Lung microvascular endothelial cell (primary cell): ENCODE data around the gene CTSZ. TPM values are rescaled to one million over a fixed set of nuclear protein-coding genes. Genes with fewer than 3 reads are reported as not detected.
A peak's percentile ranks its signal among the peaks of the same experiment; 100 is the strongest.
"Not testable (repeated sequence)": the region's sequence is repeated elsewhere in the genome, so short reads cannot be mapped to it uniquely, and the experiment has no call there.

Experiments
- DNase-seq, 2 donors: peaks; one replicate each; pipeline versions ENCODE4 v3.0.0 to v3.0.0-alpha.2; 2010; ENCODE audit warnings: low read depth in 2 of 2
- total RNA-seq: library from RNA; depleted of rRNA; stranded (reverse); fragments of >200 nt; gene quantifications from 2 replicates; pipeline ENCODE4 v1.2.1, GENCODE V29; 2014

The CTSZ gene
- total RNA-seq = 203 and 287 TPM in 2 replicates

GRCh38 chr20:59006864-59007664 lies at the start of gene CTSZ:
CTSZ (minus strand) TSS chr20:59007254; CDS start chr20:59007128, 126 bp downstream.
- peak; percentile 43 to 61 for DNase-seq

- DNase-seq = peak; percentile 52 to 70
Observed at GRCh38 chr20:59055302-59055701, 48.2 kb upstream of the CTSZ start.

DNA sequence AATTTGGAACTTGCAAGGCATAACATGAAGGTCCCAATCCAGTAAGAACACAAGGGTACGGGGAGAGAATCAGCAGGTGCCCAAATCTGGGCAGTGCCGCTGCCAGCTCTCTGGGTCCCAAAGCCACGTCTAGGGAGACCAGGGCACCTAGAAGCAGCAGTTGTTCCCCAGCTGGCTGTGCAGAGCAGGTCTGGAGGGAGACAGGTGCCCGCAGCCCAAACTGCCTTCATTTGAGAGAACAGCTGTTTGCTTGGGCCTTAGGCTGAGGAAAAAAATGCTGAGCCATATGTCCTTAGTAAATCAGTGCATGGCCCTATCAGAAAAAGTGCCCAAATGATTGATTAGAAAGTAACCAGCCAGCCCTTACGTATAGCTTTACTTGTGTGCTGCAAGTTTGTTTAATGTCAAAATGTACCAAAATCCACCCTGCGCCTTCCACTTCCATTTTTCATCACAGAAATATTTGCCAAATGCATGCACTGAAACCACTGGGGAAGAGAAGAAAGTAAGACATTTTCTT lies 44.7 kb upstream of the CTSZ start:
- no peak for DNase-seq

GRCh38 chr20:59050437-59050836 lies 43.4 kb upstream of the CTSZ start:
- no peak for DNase-seq

DNA sequence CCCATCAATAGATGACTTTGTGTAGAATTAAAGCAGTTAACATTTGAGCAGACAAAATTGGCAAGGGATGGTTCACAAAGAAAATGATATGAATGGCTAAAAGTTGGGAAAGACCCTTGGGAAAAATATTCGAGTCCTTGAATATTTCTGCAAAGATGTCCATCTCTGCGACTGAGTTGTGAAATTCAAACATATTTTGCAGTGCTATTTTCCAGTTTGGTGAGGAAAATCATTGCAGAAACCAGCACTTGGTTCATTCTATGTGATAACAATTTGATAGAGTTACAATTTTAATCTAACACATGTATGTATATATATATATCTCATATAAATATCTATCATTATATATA lies 41.6 kb upstream of the CTSZ start:
- no peak for DNase-seq

GRCh38 chr20:59047938-59048680 lies 41.1 kb upstream of the CTSZ start:
- no peak for DNase-seq

DNA sequence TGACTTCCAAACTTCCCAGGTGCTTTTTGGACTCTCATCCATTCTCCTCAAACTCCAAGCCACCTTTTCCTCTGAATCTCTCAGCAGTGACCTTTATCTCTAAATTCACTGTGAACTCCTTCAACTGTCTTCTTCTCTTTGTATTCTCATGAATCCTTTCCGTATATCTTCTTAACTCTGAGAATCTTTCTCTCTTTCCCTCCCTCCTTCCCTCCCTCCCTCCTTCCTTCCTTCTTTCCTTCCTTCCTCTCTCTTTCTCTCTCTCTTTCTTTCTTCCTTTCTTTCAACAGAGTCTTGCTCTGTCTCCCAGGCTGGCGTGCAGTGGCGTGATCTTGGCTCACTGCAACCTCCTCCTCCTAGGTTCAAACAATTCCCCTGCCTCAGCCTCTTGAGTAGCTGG lies 39.8 kb upstream of the CTSZ start:
- DNase-seq = no peak

- DNase-seq = no peak
Observed at GRCh38 chr20:59044796-59045195, 37.7 kb upstream of the CTSZ start.

DNA sequence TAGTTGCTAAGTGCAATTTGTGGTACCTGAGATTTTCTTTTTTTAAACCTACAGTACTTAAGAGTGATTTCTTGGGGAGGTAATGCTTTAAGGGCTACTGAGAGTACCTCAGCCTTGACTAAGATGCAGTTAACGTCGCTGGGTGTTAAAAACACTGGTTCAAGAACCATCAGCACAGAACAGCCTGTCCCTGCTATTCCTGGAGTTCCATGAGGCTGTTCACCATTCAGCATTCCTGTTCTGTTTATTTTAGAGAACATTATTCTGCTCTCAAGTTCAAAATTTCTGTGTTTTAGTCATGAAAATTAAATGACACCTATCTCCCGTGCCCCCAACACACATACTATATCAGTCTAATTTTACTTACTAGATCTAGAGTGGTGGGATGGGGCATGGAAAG lies 37.2 kb upstream of the CTSZ start:
- no peak for DNase-seq

GRCh38 chr20:59043698-59044097 lies 36.6 kb upstream of the CTSZ start:
- DNase-seq = no peak

- DNase-seq = peak; percentile 92 to 94
Observed at GRCh38 chr20:59042796-59043631, 36.0 kb upstream of the CTSZ start.

GRCh38 chr20:59042151-59042795 lies 35.2 kb upstream of the CTSZ start, which contains the start of gene PRELID3B:
PRELID3B (minus strand) TSS chr20:59042786; CDS start chr20:59042730, 56 bp downstream.
- peak; percentile 20 to 32 for DNase-seq

GRCh38 chr20:59041487-59041886 lies 34.4 kb upstream of the CTSZ start:
- not testable (repeated sequence) for DNase-seq

GRCh38 chr20:59040667-59041066 lies 33.6 kb upstream of the CTSZ start:
- no peak for DNase-seq

- DNase-seq = no peak
Observed at GRCh38 chr20:59039233-59039632, 32.2 kb upstream of the CTSZ start.

- no peak for DNase-seq
Observed at GRCh38 chr20:59037386-59037785, 30.3 kb upstream of the CTSZ start.

DNA sequence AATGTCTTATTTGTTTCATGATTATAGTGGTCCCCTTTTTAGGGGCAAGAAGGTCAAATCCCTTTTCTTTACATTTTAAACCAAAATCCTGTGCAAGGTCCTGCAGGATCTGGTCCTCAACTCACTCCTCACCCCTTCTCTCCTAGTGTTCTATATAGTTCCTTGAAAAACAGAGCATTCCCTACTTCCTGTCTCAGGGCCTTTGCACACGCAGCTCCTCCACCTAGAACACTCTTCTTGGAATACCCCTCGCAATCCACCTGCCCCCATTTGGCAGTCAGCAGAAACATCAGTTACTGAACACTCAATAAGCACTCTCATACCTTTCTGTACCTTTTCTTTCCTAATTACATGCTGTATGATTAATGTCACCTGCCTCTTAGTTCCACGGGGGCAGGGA lies 28.3 kb upstream of the CTSZ start:
- DNase-seq = no peak

DNA sequence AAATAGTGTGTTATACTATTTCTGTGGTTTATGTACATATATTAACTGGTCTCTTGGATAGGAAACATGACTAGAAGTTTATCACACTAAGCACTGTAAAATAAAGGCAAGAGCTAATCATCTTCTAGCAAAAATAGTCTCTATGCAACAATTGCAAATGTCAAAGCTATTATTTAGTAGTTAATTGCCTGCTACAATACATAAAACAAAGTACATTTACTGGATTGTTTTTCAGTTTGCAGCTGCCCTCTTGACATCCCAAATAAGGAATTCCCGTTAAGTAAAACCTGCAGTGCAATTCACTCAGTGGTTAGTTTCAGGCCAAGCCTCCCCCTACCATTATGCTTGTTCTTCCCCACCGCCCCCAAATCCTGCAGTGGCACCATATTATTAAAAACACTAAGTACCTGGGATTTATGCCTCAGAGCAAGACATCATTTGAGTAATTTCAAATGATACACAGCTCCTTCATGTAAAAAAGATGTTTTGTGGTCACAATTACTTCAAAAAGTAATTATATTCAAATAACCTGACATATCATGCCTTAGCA lies 26.6 kb upstream of the CTSZ start:
- no peak for DNase-seq

GRCh38 chr20:59033093-59033492 lies 26.0 kb upstream of the CTSZ start:
- DNase-seq = no peak

GRCh38 chr20:59032713-59033059 lies 25.6 kb upstream of the CTSZ start:
- DNase-seq = peak; percentile 45 to 48
